ENCODE measurements around the gene COMMD1.
"Not testable (repeated sequence)": the region's sequence is repeated elsewhere in the genome, so short reads cannot be mapped to it uniquely, and the experiment has no call there.

The COMMD1 gene

DNA sequence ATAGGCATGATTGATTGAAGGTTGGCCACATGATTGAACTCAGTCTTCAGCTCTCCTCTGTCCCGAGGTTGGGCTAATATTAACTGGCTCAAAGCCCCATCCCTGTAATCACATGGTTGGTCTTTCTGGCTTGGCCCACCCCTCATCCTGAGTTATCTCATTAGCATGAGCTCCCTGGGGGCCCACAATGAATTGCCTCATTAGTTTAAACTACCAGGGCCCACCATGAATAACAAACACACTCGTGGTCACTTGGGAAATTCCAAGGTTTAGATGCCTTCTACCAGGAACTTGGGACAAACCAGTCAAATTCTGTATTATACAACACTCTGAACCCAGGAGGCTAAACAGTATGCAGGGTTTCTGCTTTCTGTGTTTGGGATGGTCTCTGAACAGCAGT lies 168.8 kb downstream of the COMMD1 start:
- DNase-seq (ENCODE audit: low read depth in 2 of 2) = no peak

DNA sequence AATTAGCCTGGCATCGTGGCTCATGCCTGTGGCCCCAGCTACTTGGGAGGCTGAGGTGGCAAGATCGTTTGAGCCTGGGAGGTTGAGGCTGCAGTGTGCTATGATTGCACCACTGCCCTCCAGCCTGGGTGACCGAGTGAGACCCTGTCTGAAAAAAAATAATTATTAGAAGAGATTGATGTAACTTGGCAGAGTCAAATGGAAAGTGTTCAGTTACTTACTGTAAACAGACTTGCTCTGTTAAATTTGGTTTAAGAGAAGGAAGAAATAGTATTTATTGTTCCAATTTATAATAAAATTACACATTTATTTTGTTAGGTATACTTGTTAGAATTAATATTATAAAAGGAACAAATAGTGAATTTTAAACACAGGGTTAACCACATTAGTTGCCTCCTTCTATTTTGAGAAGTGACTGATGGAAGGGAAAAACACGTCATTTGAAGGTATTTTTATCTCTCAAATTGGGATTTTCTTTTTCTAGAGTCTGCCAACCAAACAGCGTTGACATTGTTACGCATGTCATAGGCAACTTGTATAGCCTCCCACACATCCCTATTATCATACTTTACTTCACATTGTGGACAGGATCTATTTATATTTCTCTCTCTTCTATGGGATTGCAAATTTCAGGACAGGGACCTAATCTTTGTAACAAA lies 171.6 kb downstream of the COMMD1 start:
- DNase-seq (ENCODE audit: low read depth in 2 of 2) = no peak

DNA sequence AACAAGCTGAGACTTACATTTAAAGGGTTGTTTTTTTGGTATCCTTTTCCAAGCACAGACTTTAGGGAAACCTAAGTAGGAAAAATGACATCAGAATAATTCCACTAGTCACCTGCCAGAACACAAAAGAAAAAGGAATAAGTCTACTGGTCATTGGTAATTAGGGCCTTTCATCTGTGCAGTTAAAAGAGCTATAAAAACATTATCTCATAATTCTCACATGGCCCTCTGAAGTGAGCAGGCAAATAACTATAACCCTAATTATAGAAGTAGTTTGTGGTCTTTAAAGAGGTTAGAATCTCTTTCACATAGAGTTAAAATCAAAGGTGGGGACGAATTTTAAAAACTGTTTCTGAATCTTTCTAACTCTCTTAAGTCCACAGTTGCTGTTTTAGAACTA lies 179.3 kb downstream of the COMMD1 start:
- no peak for DNase-seq (ENCODE audit: low read depth in 2 of 2)

DNA sequence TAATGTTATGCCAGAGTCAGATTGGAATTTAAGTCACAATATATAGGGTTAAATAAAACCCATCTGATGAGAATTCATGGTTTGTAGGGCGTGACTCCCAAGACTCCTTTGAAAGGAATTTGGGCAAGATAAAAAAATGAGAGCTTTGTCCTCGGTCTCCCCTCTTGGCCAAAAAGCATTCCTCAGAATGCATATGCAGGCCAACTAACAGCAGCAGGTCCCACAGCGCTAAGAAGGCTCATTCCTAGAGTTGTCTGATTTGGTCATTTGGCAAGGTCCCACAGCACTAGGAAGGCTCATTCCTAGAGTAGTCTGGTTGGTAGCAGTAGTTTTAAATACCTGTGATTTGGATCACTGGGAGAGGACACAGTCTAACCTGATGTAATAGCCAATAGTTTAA lies 184.2 kb downstream of the COMMD1 start:
- no peak for DNase-seq (ENCODE audit: low read depth in 2 of 2)

DNA sequence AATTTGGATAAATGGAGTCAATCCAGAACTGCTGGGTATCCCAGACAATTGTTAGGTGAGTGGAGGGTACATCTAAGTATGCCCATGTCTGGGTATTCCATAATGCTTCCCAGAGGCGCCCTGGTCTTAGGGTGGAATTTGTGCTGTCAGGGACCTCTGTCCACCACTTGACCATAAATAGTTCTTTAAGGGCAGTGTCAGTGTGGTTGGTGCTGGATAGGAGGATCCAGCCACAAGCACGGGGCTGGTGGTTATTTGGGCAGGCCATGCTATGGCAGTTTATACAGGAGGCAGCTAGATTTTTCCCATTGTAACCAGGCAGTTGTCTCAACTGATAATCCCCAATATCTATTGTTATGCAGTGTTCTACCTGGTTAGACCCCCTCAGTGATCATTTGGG lies 186.0 kb downstream of the COMMD1 start:
- DNase-seq (ENCODE audit: low read depth in 2 of 2) = no peak

DNA sequence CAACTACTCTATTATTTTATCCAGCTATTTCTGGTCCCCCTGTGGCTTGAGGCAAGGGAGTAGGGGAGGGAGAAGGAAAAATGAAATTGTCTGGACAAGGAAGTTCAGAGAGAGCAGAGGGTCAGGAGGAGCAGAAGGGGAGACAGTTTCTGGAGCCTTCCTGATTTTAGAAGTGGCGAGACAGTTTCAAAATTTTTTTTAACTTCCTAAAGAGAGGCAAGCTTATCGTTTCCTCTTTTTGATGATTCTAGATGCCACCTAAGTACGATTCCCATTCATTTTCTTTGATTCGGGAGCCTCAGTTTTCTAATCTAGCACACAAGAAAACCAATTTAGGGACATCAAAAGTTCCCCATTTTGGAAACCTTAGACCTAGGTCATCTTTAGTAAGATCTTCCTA lies 193.6 kb downstream of the COMMD1 start:
- DNase-seq (ENCODE audit: low read depth in 2 of 2) = no peak

DNA sequence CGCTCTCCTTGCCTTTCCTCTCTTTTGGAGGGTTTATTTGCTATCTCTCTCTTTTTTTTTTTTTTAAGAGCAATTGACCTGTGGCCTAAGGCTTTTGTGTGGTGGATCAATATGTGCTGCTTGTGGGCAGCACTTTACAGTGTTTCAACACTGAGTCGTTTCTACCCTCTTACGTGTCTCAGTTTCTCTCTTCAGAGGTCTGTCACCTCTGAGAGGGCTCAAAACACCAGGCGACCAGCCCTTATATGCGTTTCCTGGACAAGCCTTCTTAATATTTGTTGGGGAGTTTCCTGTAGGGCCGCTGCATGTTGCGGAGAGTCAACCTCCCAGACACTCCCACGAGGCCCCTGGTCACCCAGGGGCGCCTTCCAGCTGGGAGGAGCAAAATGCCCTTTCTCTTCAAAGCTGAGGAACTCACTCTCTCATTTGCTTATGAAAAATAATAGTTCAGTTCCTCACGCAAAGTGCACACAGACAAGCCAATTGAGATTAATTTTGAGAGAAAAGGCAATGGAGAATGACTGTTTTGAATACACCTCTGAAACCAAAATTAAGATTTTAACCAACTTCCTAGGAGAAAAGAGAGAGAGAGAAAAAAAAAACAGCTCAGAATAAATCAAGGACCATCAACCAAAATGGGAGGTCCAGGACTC lies 194.2 kb downstream of the COMMD1 start:
- no peak for DNase-seq (ENCODE audit: low read depth in 2 of 2)

DNA sequence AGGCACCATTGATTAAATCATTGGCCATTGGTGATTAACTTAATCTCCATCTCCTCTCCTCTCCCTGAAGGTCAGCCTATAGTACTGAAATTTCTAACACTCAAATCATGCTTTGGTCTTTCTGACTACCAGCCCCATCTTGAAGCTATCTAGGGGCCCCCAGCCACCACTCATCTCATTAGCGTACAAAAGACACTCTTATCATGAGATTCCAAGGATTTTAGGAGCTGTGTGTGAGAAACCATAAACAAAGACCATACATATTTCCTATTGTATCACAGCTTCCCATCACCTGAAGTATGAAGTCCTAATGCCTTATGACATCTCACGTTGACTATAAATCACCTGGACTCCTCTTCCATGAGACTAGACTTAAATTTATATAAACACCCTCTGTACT lies 196.4 kb downstream of the COMMD1 start:
- no peak for DNase-seq (ENCODE audit: low read depth in 2 of 2)

DNA sequence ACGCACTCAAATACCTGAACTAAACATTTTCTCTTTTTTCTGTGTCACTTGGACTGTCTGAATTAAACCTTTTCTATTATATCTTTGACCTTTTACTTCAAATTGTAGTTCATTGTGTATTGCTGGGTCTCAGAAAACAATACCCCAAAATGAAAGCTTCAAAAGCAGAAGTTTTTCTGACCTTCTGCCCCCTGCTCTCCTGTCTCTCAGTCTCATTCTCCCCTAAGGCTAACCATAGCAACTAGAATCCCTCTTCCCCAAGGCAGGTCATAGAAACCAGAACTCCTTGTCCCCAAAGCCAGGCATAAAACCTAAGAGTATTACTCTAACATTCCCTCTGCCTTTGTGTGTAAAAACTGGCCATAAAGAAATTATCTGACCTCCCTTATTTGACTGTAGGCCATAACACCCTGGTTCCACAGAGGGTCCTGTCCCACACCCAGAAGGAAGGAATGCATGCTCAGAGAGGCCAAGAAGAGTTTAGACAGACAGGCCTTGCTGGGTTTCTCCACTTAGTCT lies 197.0 kb downstream of the COMMD1 start:
- DNase-seq (ENCODE audit: low read depth in 2 of 2) = no peak

DNA sequence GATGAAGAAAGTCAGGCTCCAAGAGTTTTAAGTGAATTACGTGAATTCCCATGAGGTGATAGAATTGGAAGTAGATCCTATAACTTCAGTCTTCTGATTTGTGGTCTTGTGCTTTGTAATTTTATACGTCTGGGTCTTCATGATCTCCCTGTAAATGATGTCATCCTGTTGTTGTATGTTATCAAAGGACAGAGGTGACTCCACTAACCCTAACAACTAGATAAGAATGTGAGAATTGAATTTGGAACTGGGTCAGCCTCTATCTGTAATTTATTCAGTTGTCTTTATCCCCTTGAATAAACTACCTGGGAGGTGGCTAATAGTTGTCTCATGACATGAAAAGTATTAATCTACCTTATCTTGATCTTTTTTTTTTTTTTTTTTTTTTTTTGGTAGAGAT lies 204.1 kb downstream of the COMMD1 start:
- no peak for DNase-seq (ENCODE audit: low read depth in 2 of 2)

DNA sequence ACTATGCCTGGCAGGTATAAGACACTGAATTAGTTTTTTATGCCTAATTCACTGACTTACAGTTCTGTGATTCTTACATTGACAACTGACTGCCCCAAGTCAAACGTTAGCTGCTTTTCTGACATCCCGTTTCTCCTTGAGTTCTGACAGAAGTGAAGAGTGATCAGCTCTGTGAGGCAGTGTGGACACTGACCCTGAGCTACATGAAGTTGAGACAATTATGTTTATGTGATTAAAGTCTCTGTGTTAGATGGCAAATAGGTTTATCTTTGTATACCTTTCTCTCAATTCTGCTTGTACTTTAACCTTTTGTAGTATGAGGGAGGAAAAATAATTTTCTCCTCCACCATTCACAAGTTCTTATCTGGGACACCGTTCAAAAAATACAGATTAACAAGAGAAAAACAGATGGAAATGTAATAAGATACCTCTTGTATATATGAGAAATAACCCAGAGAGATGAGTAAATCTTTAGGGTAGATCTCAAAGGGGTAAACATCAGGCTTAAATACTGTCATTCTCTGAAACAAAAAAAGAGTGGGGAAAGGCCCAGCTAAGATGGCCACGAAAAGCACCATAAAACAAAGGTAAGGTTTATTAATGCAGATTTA lies 205.0 kb downstream of the COMMD1 start:
- DNase-seq (ENCODE audit: low read depth in 2 of 2) = no peak

DNA sequence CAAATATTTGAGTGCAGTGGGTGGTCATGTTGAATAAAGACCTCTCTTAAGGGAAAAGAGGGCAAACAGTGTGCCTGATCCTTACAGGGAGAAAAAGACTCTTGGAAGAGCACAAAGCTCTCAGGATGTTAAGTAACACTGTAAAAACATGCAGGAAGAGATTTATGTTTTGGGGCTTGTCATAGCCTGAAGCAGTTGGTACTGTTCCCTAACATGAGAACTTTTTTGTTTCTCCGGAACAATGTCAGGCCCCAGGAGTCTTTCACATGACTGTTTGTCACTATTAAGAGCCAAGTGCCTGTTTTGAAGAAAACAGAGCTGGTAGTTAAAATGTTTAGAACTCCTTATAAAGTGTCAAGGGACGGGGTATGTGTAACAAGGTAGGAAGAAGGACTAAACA lies 206.7 kb downstream of the COMMD1 start:
- no peak for DNase-seq (ENCODE audit: low read depth in 2 of 2)

DNA sequence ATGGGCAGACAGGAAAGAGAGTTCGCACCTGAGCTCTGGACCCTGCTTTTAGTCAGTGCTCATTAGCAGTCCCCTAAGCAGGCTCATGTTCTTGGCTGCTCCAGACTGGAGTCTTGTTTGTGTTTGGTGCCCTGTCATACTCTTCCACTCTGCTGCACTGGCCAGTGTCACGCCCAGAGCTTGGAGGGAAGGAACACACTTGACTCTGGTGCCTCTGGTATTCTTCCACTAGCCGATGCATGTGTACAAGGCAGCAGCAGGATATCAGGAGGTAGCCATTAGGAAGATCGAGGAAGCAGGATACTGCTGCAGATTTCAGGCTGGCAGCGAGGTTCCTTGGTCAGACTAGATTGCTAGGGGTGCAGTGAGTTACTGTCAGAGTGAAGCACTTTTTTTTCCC lies 209.1 kb downstream of the COMMD1 start:
- DNase-seq (ENCODE audit: low read depth in 2 of 2) = no peak

DNA sequence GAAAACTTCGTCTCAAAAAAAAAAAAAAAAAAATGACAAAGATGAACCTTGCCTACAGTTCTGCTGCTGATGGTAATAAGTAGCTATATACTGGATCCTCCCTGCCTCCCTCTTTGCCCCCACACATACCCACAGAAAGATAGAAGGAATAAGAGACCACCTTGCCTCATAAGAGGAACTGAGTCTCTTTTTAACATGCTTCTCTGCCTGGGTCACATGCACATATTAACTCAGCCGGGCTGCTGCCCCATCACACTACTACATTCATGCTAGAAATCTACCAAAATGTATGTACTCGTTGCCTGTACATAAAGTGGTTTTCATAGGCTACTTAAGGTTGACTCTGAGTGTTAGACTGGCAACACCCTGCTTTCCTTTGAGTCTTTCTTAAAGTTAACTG lies 211.5 kb downstream of the COMMD1 start:
- DNase-seq (ENCODE audit: low read depth in 2 of 2) = no peak

DNA sequence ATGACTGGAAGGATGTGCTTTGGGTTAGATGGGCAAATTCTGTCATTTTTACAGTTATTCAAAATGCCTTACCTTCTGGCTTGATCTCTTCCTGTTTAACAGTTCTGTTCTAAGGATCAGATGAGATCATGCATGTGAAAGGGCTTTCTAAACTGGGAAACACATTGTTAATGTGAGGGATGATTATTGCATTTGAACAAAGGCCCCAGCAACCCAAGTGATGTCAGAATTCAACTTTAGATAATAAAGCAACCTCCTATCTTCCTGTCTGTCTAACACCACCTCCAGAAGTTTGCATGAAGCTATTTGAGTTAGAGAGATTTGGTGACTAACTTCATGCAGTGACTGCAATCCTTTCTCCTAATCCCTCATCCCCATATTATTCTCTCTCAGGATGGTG lies 212.7 kb downstream of the COMMD1 start:
- no peak for DNase-seq (ENCODE audit: low read depth in 2 of 2)

DNA sequence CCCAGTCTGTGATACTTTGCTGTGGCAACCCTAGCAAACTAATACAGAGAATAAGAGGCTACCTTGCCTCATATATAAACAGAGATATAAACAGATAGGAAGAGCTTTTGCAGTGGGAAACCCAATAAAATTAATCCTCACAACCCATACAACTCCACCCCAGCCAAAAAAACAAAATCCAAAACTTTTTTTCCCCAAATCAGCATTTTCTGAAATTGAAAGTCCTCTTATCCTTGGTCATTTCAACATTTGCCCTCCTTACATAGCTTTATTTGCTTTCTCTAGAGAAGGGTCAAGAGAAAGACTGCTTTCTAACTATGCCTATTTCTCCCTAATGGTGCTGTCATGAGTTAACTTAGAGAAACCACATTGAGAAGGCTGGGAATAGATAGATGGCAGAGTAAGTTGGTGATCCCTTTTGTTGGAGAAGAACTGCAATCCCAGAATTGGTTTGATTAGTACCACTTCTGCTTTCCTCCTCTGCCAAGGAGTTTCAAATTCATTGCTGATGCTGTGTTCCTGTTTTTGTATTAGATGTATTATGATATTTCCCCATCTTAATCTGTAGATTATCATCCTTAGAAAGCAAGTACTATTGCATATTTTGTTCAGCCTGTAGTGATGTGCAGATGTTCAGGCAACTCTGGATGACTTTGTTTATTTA lies 214.0 kb downstream of the COMMD1 start:
- DNase-seq (ENCODE audit: low read depth in 2 of 2) = no peak

DNA sequence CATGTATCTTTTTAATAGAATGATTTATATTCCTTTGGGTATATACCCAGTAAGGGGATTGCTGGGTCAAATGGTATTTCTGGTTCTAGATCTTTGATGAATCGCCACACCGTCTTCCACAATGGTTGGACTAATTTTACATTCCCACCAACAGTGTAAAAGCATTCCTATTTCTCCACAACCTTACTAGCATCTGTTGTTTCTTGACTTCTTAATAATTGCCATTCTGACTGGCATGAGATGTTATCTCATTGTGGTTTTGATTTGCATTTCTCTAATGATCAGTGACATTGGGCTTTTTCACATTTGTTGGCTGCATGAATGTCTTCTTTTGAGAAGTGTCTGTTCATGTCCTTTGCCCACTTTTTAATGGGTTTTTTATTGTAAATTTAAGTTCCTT lies 220.8 kb downstream of the COMMD1 start:
- DNase-seq (ENCODE audit: low read depth in 2 of 2) = not testable (repeated sequence)

DNA sequence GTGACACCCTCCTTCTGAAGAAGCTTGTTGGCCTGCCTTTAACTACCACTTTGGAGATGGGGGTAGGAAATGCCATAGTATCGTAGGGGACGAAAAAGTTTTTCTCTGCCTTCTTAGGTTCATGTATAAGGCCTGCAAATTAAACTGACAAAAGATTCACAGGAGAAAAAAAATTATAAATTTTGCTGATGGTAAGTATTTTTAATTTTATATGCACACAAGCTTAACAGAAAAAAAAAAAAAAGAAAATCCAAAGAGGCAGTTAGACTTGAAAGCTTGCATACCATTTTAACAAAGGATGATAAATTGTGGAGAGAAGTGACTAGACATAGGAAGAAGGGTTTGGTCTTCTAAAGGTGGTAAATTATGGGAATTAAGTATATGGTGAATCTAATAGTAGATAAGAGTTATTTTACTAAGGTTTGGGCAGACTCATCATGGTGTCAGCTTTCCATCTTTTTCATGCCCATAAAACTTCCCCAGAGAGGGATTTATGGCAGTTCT lies 227.9 kb downstream of the COMMD1 start:
- no peak for DNase-seq (ENCODE audit: low read depth in 2 of 2)

DNA sequence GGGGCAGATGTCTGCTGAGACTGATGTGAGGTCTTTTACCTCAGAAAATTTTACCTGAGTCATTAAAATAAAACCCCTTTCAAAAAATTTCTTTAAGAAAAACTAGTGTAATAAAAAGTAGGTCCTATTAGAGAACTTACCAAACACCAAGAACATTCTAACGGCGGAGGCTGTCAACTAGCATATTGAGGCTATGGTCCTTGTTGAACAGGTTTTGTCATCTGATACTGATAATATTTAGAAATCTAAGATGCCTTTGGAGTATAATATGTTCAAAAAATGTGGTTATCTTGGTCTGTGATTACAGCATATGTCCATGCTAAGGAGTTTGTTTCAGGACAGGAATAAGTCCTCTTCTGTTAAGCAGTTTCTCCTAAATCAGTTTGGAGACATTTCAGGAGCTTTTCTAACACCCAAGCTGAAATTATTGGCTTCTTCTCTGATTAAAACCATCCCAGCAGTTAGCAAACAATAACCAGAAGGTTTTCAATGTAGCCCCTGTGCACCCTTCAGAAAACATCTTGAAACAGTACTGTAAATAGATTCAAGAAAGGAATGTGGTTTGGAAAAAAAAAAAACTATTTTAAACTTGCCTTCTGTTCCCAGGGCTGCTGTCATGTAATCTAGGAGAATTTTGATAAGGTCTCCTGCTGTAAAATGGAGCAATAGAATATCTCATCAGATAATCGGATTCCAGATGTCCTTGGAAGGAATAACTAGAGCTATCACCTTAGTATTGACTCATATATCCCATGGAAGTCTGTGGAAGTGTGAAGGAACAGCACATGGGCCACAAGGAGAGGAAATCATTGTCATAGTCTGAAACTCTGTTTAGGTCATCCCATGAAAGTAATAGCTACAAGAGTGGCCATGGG lies 231.7 kb downstream of the COMMD1 start:
- no peak for DNase-seq (ENCODE audit: low read depth in 2 of 2)

DNA sequence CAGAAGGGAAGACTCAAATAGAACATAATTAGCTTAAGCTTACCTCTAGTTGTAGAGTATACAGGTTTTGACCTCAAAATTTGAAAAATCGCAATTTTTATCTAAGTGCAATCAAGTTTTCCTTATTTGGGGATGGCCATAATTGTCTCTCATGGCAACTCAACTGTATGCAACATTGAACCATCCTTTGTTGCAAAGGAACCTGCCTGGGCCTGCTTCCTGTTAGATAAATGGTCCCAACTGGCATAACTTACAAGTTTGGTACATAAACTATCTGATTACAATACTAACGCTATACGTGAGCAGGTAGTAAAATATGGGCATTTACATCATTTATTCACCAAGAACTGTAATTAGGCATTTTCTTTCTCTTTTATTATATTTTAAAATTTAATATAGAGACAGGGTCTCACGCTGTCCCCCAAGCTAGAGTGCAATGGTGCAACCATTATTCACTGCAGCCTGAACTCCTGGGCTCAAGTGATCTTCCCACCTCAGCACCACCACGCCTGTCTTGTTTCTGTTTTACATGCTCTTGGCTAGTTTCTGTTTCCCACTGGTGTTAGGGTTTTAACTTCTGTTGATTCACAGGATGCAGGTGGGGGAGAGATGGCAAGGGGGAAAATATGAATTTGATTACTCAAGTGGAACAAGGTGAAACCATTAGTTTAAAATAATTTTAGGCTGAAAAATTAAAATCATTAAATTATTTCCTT lies 235.1 kb downstream of the COMMD1 start:
- DNase-seq (ENCODE audit: low read depth in 2 of 2) = no peak

All from fibroblast of skin of left biceps (primary cell).